ENCODE results near the gene PAPOLA.
A peak's percentile ranks its signal among the peaks of the same experiment; 100 is the strongest.

Gene PAPOLA

GRCh38 chr14:96484399-96484798, 17.8 kb upstream of the PAPOLA start:
- no peak for TF ChIP-seq CTCF (IDR thresholded peaks at IDR 0.05; ENCODE audit: insufficient read depth, low read depth, low read length, missing control alignments)
- no peak overlapping the region for H3K4me3 ChIP-seq (ENCODE audit: low read length)
- DNase-seq (ENCODE audit: low read depth): no peak

- no peak for TF ChIP-seq CTCF (IDR thresholded peaks at IDR 0.05; ENCODE audit: insufficient read depth, low read depth, low read length, missing control alignments)
- H3K4me3 ChIP-seq (ENCODE audit: low read length): no peak overlapping the region
- no peak for DNase-seq (ENCODE audit: low read depth)
Observed at GRCh38 chr14:96486705-96487104, 15.5 kb upstream of the PAPOLA start.

- H3K4me3 ChIP-seq (ENCODE audit: low read length): no peak overlapping the region
- no peak for DNase-seq (ENCODE audit: low read depth)
- no peak for TF ChIP-seq CTCF (IDR thresholded peaks at IDR 0.05; ENCODE audit: insufficient read depth, low read depth, low read length, missing control alignments)
Observed at GRCh38 chr14:96489327-96489726, 12.9 kb upstream of the PAPOLA start.

GRCh38 chr14:96493178-96493577, 9.0 kb upstream of the PAPOLA start:
- TF ChIP-seq CTCF (IDR thresholded peaks at IDR 0.05; ENCODE audit: insufficient read depth, low read depth, low read length, missing control alignments): no peak
- DNase-seq (ENCODE audit: low read depth): no peak
- no peak overlapping the region for H3K4me3 ChIP-seq (ENCODE audit: low read length)

GRCh38 chr14:96494331-96494730, 7.9 kb upstream of the PAPOLA start:
- H3K4me3 ChIP-seq (ENCODE audit: low read length): no peak overlapping the region
- no peak for TF ChIP-seq CTCF (IDR thresholded peaks at IDR 0.05; ENCODE audit: insufficient read depth, low read depth, low read length, missing control alignments)
- no peak for DNase-seq (ENCODE audit: low read depth)

GRCh38 chr14:96497087-96497486, 5.1 kb upstream of the PAPOLA start:
- no peak for TF ChIP-seq CTCF (IDR thresholded peaks at IDR 0.05; ENCODE audit: insufficient read depth, low read depth, low read length, missing control alignments)
- no peak overlapping the region for H3K4me3 ChIP-seq (ENCODE audit: low read length)
- DNase-seq (ENCODE audit: low read depth): peak; percentile 92

- H3K4me3 ChIP-seq (ENCODE audit: low read length): no peak overlapping the region
- DNase-seq (ENCODE audit: low read depth): no peak
- TF ChIP-seq CTCF (IDR thresholded peaks at IDR 0.05; ENCODE audit: insufficient read depth, low read depth, low read length, missing control alignments): no peak
Observed at GRCh38 chr14:96497586-96497985, 4.6 kb upstream of the PAPOLA start.
